Measurements from ENCODE around the gene ASB2. TPM values are rescaled to one million over a fixed set of nuclear protein-coding genes. Genes with fewer than 3 reads are reported as not detected.

The ASB2 gene
- total and polyA plus RNA-seq, 4 donors, result 0.50 to 4.0 (median 1.8) TPM

GRCh38 chr14:93953263-93953662 is 23.1 kb downstream of the ASB2 start:
- no peak for DNase-seq (ENCODE audit: low read depth in 4 of 6, low spot score in 6 of 6)
- Histone ChIP-seq H3K36me3 (ENCODE audit: control insufficient read depth, insufficient read depth, low read length) (no peaks in the 10 kb centered on the region), H3K27ac (ENCODE audit: low read depth, low read length) (no peak overlapping the region), H3K4me1 (ENCODE audit: control insufficient read depth, insufficient read depth, low read length) (peaks cover 14% of the 10 kb centered on the region), H3K9me3 (ENCODE audit: control insufficient read depth, insufficient read depth, low read length) (no peaks in the 10 kb centered on the region), H3K27me3 (ENCODE audit: control insufficient read depth, insufficient read depth, low read length) (no peaks in the 10 kb centered on the region), H3K4me3 (ENCODE audit: low read depth, low read length) (no peak overlapping the region)
- 73% methylated on average over 14 of the region's 14 CpGs for WGBS (ENCODE audit: insufficient coverage)

- 80% methylated on average over 1 of the region's 3 CpGs for WGBS (ENCODE audit: insufficient coverage)
- H3K27ac ChIP-seq (ENCODE audit: low read depth, low read length), result no peak overlapping the region
- no peaks in the 10 kb centered on the region for H3K27me3 ChIP-seq (ENCODE audit: control insufficient read depth, insufficient read depth, low read length)
- DNase-seq (ENCODE audit: low read depth in 4 of 6, low spot score in 6 of 6), result no peak
- no peaks in the 10 kb centered on the region for H3K9me3 ChIP-seq (ENCODE audit: control insufficient read depth, insufficient read depth, low read length)
- H3K4me3 ChIP-seq (ENCODE audit: low read depth, low read length), result no peak overlapping the region
- peaks cover 14% of the 10 kb centered on the region for H3K4me1 ChIP-seq (ENCODE audit: control insufficient read depth, insufficient read depth, low read length)
- H3K36me3 ChIP-seq (ENCODE audit: control insufficient read depth, insufficient read depth, low read length), result no peaks in the 10 kb centered on the region
Measured at GRCh38 chr14:93952829-93953228, 23.5 kb downstream of the ASB2 start.

- H3K27me3 ChIP-seq (ENCODE audit: control insufficient read depth, insufficient read depth, low read length), result no peaks in the 10 kb centered on the region
- peak in 1 of 6 donors; percentile 45 for DNase-seq (ENCODE audit: low read depth in 4 of 6, low spot score in 6 of 6)
- H3K4me1 ChIP-seq (ENCODE audit: control insufficient read depth, insufficient read depth, low read length), result peaks cover 14% of the 10 kb centered on the region
- H3K27ac ChIP-seq (ENCODE audit: low read depth, low read length), result no peak overlapping the region
- no peak overlapping the region for H3K4me3 ChIP-seq (ENCODE audit: low read depth, low read length)
- H3K36me3 ChIP-seq (ENCODE audit: control insufficient read depth, insufficient read depth, low read length), result no peaks in the 10 kb centered on the region
- WGBS (ENCODE audit: insufficient coverage), result 53% methylated on average over 6 of the region's 7 CpGs
- H3K9me3 ChIP-seq (ENCODE audit: control insufficient read depth, insufficient read depth, low read length), result no peaks in the 10 kb centered on the region
Measured at GRCh38 chr14:93951635-93952540, 24.5 kb downstream of the ASB2 start.

GRCh38 chr14:93950948-93951634 is 25.3 kb downstream of the ASB2 start:
- peaks cover 7% of the 10 kb centered on the region for H3K4me1 ChIP-seq (ENCODE audit: control insufficient read depth, insufficient read depth, low read length)
- no peaks in the 10 kb centered on the region for H3K9me3 ChIP-seq (ENCODE audit: control insufficient read depth, insufficient read depth, low read length)
- no peak for DNase-seq (ENCODE audit: low read depth in 4 of 6, low spot score in 6 of 6)
- no peak overlapping the region for H3K4me3 ChIP-seq (ENCODE audit: low read depth, low read length)
- WGBS (ENCODE audit: insufficient coverage), result 81% methylated on average over 18 of the region's 20 CpGs
- H3K36me3 ChIP-seq (ENCODE audit: control insufficient read depth, insufficient read depth, low read length), result no peaks in the 10 kb centered on the region
- no peaks in the 10 kb centered on the region for H3K27me3 ChIP-seq (ENCODE audit: control insufficient read depth, insufficient read depth, low read length)
- H3K27ac ChIP-seq (ENCODE audit: low read depth, low read length), result no peak overlapping the region

GRCh38 chr14:93949511-93950075 is 26.8 kb downstream of the ASB2 start:
- Histone ChIP-seq H3K9me3 (ENCODE audit: control insufficient read depth, insufficient read depth, low read length) (no peaks in the 10 kb centered on the region), H3K36me3 (ENCODE audit: control insufficient read depth, insufficient read depth, low read length) (no peaks in the 10 kb centered on the region), H3K4me3 (ENCODE audit: low read depth, low read length) (no peak overlapping the region), H3K27me3 (ENCODE audit: control insufficient read depth, insufficient read depth, low read length) (no peaks in the 10 kb centered on the region), H3K27ac (ENCODE audit: low read depth, low read length) (no peak overlapping the region), H3K4me1 (ENCODE audit: control insufficient read depth, insufficient read depth, low read length) (peaks cover 1% of the 10 kb centered on the region)
- peak in 1 of 6 donors; percentile 33 for DNase-seq (ENCODE audit: low read depth in 4 of 6, low spot score in 6 of 6)
- WGBS (ENCODE audit: insufficient coverage), result 86% methylated on average over 12 of the region's 13 CpGs

- no peaks in the 10 kb centered on the region for H3K9me3 ChIP-seq (ENCODE audit: control insufficient read depth, insufficient read depth, low read length)
- H3K27me3 ChIP-seq (ENCODE audit: control insufficient read depth, insufficient read depth, low read length), result no peaks in the 10 kb centered on the region
- H3K36me3 ChIP-seq (ENCODE audit: control insufficient read depth, insufficient read depth, low read length), result no peaks in the 10 kb centered on the region
- peaks cover 6% of the 10 kb centered on the region for H3K4me1 ChIP-seq (ENCODE audit: control insufficient read depth, insufficient read depth, low read length)
- no peak overlapping the region for H3K27ac ChIP-seq (ENCODE audit: low read depth, low read length)
- DNase-seq (ENCODE audit: low read depth in 4 of 6, low spot score in 6 of 6), result no peak
- 83% methylated on average over 11 of the region's 19 CpGs for WGBS (ENCODE audit: insufficient coverage)
- no peak overlapping the region for H3K4me3 ChIP-seq (ENCODE audit: low read depth, low read length)
Measured at GRCh38 chr14:93947282-93947681, 29.1 kb downstream of the ASB2 start.

GRCh38 chr14:93946541-93947090 is 29.8 kb downstream of the ASB2 start:
- DNase-seq (ENCODE audit: low read depth in 4 of 6, low spot score in 6 of 6), result no peak
- WGBS (ENCODE audit: insufficient coverage), result 80% methylated on average over 5 of the region's 7 CpGs
- H3K9me3 ChIP-seq (ENCODE audit: control insufficient read depth, insufficient read depth, low read length), result no peaks in the 10 kb centered on the region
- peaks cover 13% of the 10 kb centered on the region for H3K4me1 ChIP-seq (ENCODE audit: control insufficient read depth, insufficient read depth, low read length)
- no peak overlapping the region for H3K4me3 ChIP-seq (ENCODE audit: low read depth, low read length)
- H3K36me3 ChIP-seq (ENCODE audit: control insufficient read depth, insufficient read depth, low read length), result no peaks in the 10 kb centered on the region
- H3K27me3 ChIP-seq (ENCODE audit: control insufficient read depth, insufficient read depth, low read length), result no peaks in the 10 kb centered on the region
- no peak overlapping the region for H3K27ac ChIP-seq (ENCODE audit: low read depth, low read length)

GRCh38 chr14:93946104-93946503 is 30.3 kb downstream of the ASB2 start:
- H3K4me1 ChIP-seq (ENCODE audit: control insufficient read depth, insufficient read depth, low read length), result peaks cover 17% of the 10 kb centered on the region
- H3K9me3 ChIP-seq (ENCODE audit: control insufficient read depth, insufficient read depth, low read length), result no peaks in the 10 kb centered on the region
- no peak overlapping the region for H3K27ac ChIP-seq (ENCODE audit: low read depth, low read length)
- H3K27me3 ChIP-seq (ENCODE audit: control insufficient read depth, insufficient read depth, low read length), result no peaks in the 10 kb centered on the region
- WGBS (ENCODE audit: insufficient coverage), result 84% methylated on average over 5 of the region's 6 CpGs
- no peak overlapping the region for H3K4me3 ChIP-seq (ENCODE audit: low read depth, low read length)
- no peaks in the 10 kb centered on the region for H3K36me3 ChIP-seq (ENCODE audit: control insufficient read depth, insufficient read depth, low read length)
- DNase-seq (ENCODE audit: low read depth in 4 of 6, low spot score in 6 of 6), result no peak

GRCh38 chr14:93945070-93945399 is 31.3 kb downstream of the ASB2 start:
- Histone ChIP-seq H3K4me1 (ENCODE audit: control insufficient read depth, insufficient read depth, low read length) (peaks cover 18% of the 10 kb centered on the region), H3K9me3 (ENCODE audit: control insufficient read depth, insufficient read depth, low read length) (no peaks in the 10 kb centered on the region), H3K27me3 (ENCODE audit: control insufficient read depth, insufficient read depth, low read length) (peaks cover under 1% of the 10 kb centered on the region), H3K4me3 (ENCODE audit: low read depth, low read length) (no peak overlapping the region), H3K36me3 (ENCODE audit: control insufficient read depth, insufficient read depth, low read length) (no peaks in the 10 kb centered on the region), H3K27ac (ENCODE audit: low read depth, low read length) (no peak overlapping the region)
- DNase-seq (ENCODE audit: low read depth in 4 of 6, low spot score in 6 of 6), result no peak
- WGBS (ENCODE audit: insufficient coverage), result 88% methylated on average over 5 of the region's 5 CpGs

Data from spinal cord (tissue), 10 donors.